CD4-positive, alpha-beta T cell (primary cell): Measurements from ENCODE around the gene SCNN1G. TPM values are rescaled to one million over a fixed set of nuclear protein-coding genes. Genes with fewer than 3 reads are reported as not detected.

Experiments
- ATAC-seq: fragments of 200-7000 bp; cut with Tn5 transposase; one replicate; pipeline ENCODE4 v1.10.0; 2022; ENCODE audit warnings: mild to moderate bottlenecking; ENCODE audit not compliant: poor library complexity
- CTCF ChIA-PET: fragments of 350-600 bp; sonication (Branson Sonifier 250); formaldehyde crosslinking; loops from one replicate; lab custom pipeline; 2021; ENCODE audit warnings: antibody characterized with exemption, inconsistent platforms; lab: Charles Lee
- POLR2A ChIA-PET: fragments of 350-600 bp; sonication (Branson Sonifier 250); formaldehyde crosslinking; loops from one replicate; lab custom pipeline; 2021; ENCODE audit warnings: antibody characterized with exemption, inconsistent platforms; lab: Charles Lee
- DNase-seq, 14 experiments: peaks; one replicate each; pipeline ENCODE4 v3.0.0-alpha.2; 2013 to 2020; ENCODE audit warnings: mixed read lengths in 2 of 14
- H3K27ac ChIP-seq, 2 donors: one replicate each; pipeline versions ENCODE4 v1.5.1 to v1.7.0; 2013; ENCODE audit warnings: low read length in 2 of 2, low read depth in 1 of 2, mild to moderate bottlenecking in 1 of 2
- H3K27me3 ChIP-seq, 2 experiments: 1 replicate in 1 of 2; 2 replicates in 1 of 2; pipeline versions ENCODE4 v1.6.1 to v1.7.0; 2013; ENCODE audit warnings: low read length in 2 of 2, control low read depth in 1 of 2, mild to moderate bottlenecking in 1 of 2, moderate library complexity in 1 of 2; ENCODE audit not compliant: insufficient read depth in 2 of 2, control insufficient read depth in 1 of 2
- H3K36me3 ChIP-seq: one replicate; pipeline ENCODE4 v1.6.1; 2013; ENCODE audit warnings: low read length, control low read depth; ENCODE audit not compliant: insufficient read depth
- H3K4me1 ChIP-seq: one replicate; pipeline ENCODE4 v1.6.1; 2013; ENCODE audit warnings: low read length, control low read depth; ENCODE audit not compliant: insufficient read depth
- H3K4me3 ChIP-seq: one replicate; pipeline ENCODE4 v1.5.1; 2013; ENCODE audit warnings: mild to moderate bottlenecking, low read length, moderate library complexity
- H3K9me3 ChIP-seq, 2 experiments: 1 replicate in 1 of 2; 2 replicates in 1 of 2; pipeline versions ENCODE4 v1.6.1 to v1.7.0; 2013; ENCODE audit warnings: low read length in 2 of 2, mild to moderate bottlenecking in 2 of 2, control low read depth in 1 of 2, moderate library complexity in 1 of 2; ENCODE audit not compliant: control insufficient read depth in 1 of 2, insufficient read depth in 1 of 2
- H3K27ac Mint-ChIP-seq: one replicate; pipeline ENCODE4 v1.8.0; 2020; ENCODE audit warnings: mixed read lengths
- H3K27me3 Mint-ChIP-seq: one replicate; pipeline ENCODE4 v1.8.0; 2021; ENCODE audit warnings: mixed read lengths
- H3K36me3 Mint-ChIP-seq: one replicate; pipeline ENCODE4 v1.8.0; 2021; ENCODE audit warnings: low read depth, mixed read lengths
- H3K4me1 Mint-ChIP-seq: one replicate; pipeline ENCODE4 v1.8.0; 2021; ENCODE audit warnings: low read depth, mixed read lengths
- H3K4me3 Mint-ChIP-seq: one replicate; pipeline ENCODE4 v1.8.0; 2020; ENCODE audit warnings: mild to moderate bottlenecking, mixed read lengths
- H3K9me3 Mint-ChIP-seq: one replicate; pipeline ENCODE4 v1.8.0; 2020; ENCODE audit warnings: mixed read lengths
- CTCF ChIP-seq: fragments of 200-600 bp; IDR thresholded peaks from one replicate; pipeline ENCODE4 v1.8.0; 2022; ENCODE audit warnings: antibody characterized with exemption, mild to moderate bottlenecking
- intact Hi-C, 2 experiments: fragments of 100-400 bp; cut with DNase I in 1 of 2; cut with micrococcal nuclease in 1 of 2; formaldehyde crosslinking; loops; one replicate each; pipeline versions ENCODE4 v1.15.1 to v1.9.0; 2023 to 2025; cut with DNase I, micrococcal nuclease
- total RNA-seq, 174 experiments: library from RNA in 2 of 174; stranded (reverse) in 2 of 174; gene quantifications; one replicate each; pipeline ENCODE4 v1.2.3 and lab custom pipeline; 2021 to 2026

The SCNN1G gene
- total RNA-seq, 2 experiments from 2014 or later, result not detected

GRCh38 chr16:23214796-23215195, 32.3 kb downstream of the SCNN1G start:
- Mint-ChIP-seq H3K9me3 (no peaks in the 10 kb centered on the region), H3K4me3 (no peak overlapping the region), H3K4me1 (no peaks in the 10 kb centered on the region), H3K27ac (no peak overlapping the region), H3K27me3 (peaks cover 38% of the 10 kb centered on the region), H3K36me3 (no peaks in the 10 kb centered on the region)
- DNase-seq (no peak), ATAC-seq (no peak)
- H3K27ac ChIP-seq, result no peak overlapping the region
- no peaks in the 10 kb centered on the region for H3K36me3 ChIP-seq
- CTCF ChIA-PET, result no interaction called here
- no peak overlapping the region for H3K4me3 ChIP-seq
- POLR2A ChIA-PET, result no interaction called here
- peaks cover 0 to 9% of the 10 kb centered on the region in 2 experiments for H3K9me3 ChIP-seq
- intact Hi-C loops, result no loop called here
- H3K4me1 ChIP-seq, result no peaks in the 10 kb centered on the region
- H3K27me3 ChIP-seq, result peaks cover 0 to 4% of the 10 kb centered on the region in 2 experiments
- TF ChIP-seq CTCF, result no peak

GRCh38 chr16:23215435-23215834, 32.9 kb downstream of the SCNN1G start:
- ChIA-PET CTCF (no interaction called here), POLR2A (no interaction called here)
- no peaks in the 10 kb centered on the region for H3K36me3 Mint-ChIP-seq
- peaks cover 42% of the 10 kb centered on the region for H3K27me3 Mint-ChIP-seq
- no peaks in the 10 kb centered on the region for H3K9me3 Mint-ChIP-seq
- no peak overlapping the region for H3K27ac Mint-ChIP-seq
- TF ChIP-seq CTCF, result no peak
- H3K4me3 Mint-ChIP-seq, result no peak overlapping the region
- H3K4me3 ChIP-seq, result no peak overlapping the region
- H3K27me3 ChIP-seq, result peaks cover 0 to 4% of the 10 kb centered on the region in 2 experiments
- H3K9me3 ChIP-seq, result peaks cover 0 to 7% of the 10 kb centered on the region in 2 experiments
- no peaks in the 10 kb centered on the region for H3K4me1 ChIP-seq
- intact Hi-C loops, result no loop called here
- DNase-seq (no peak), ATAC-seq (no peak)
- H3K4me1 Mint-ChIP-seq, result no peaks in the 10 kb centered on the region
- H3K27ac ChIP-seq, result no peak overlapping the region
- no peaks in the 10 kb centered on the region for H3K36me3 ChIP-seq

- ChIA-PET POLR2A (no interaction called here), CTCF (no interaction called here)
- Mint-ChIP-seq H3K4me3 (no peak overlapping the region), H3K36me3 (no peaks in the 10 kb centered on the region), H3K27ac (no peak overlapping the region), H3K4me1 (no peaks in the 10 kb centered on the region), H3K9me3 (no peaks in the 10 kb centered on the region), H3K27me3 (peaks cover 38% of the 10 kb centered on the region)
- no peak for TF ChIP-seq CTCF
- no peaks in the 10 kb centered on the region for H3K36me3 ChIP-seq
- H3K4me3 ChIP-seq, result no peak overlapping the region
- H3K27ac ChIP-seq, result no peak overlapping the region
- peaks cover 0 to 7% of the 10 kb centered on the region in 2 experiments for H3K9me3 ChIP-seq
- intact Hi-C loops, result no loop called here
- H3K4me1 ChIP-seq, result no peaks in the 10 kb centered on the region
- ATAC-seq (no peak), DNase-seq (no peak)
- H3K27me3 ChIP-seq, result peaks cover 0 to 6% of the 10 kb centered on the region in 2 experiments
Observed at GRCh38 chr16:23216658-23217246, 34.2 kb downstream of the SCNN1G start.
